Measurements from ENCODE around the gene MICB. TPM values are rescaled to one million over a fixed set of nuclear protein-coding genes. Genes with fewer than 3 reads are reported as not detected.

Gene MICB
- total RNA-seq, 1 donor from 2014 or later: 3.7 TPM

GRCh38 chr6:31532644-31533454, 34.9 kb downstream of the MICB start:
- Histone ChIP-seq H3K36me3 (ENCODE audit: control insufficient read depth, insufficient read depth, low read length) (peaks cover 39% of the 10 kb centered on the region), H3K4me3 (ENCODE audit: low read depth, low read length) (no peak overlapping the region), H3K27me3 (ENCODE audit: control insufficient read depth, insufficient read depth, low read length) (no peaks in the 10 kb centered on the region)
- no peak for TF ChIP-seq CTCF (IDR thresholded peaks at IDR 0.05; ENCODE audit: insufficient read depth, low read length, severe bottlenecking)
- DNase-seq (ENCODE audit: low read depth): no peak
- no peak for FAIRE-seq

- FAIRE-seq: no peak
- peaks cover 39% of the 10 kb centered on the region for H3K36me3 ChIP-seq (ENCODE audit: control insufficient read depth, insufficient read depth, low read length)
- TF ChIP-seq CTCF (IDR thresholded peaks at IDR 0.05; ENCODE audit: insufficient read depth, low read length, severe bottlenecking): no peak
These were observed 35.5 kb downstream of the MICB start for GRCh38 chr6:31533455-31533841.

GRCh38 chr6:31534011-31534410, 36.1 kb downstream of the MICB start:
- FAIRE-seq (no peak), DNase-seq (ENCODE audit: low read depth) (no peak)
- H3K36me3 ChIP-seq (ENCODE audit: control insufficient read depth, insufficient read depth, low read length): peaks cover 42% of the 10 kb centered on the region
- no peaks in the 10 kb centered on the region for H3K27me3 ChIP-seq (ENCODE audit: control insufficient read depth, insufficient read depth, low read length)
- no peak for TF ChIP-seq CTCF (IDR thresholded peaks at IDR 0.05; ENCODE audit: insufficient read depth, low read length, severe bottlenecking)
- H3K4me3 ChIP-seq (ENCODE audit: low read depth, low read length): no peak overlapping the region

More at GRCh38 chr6:31533455-31533841, 35.5 kb downstream of the MICB start:
- H3K27me3 ChIP-seq (ENCODE audit: control insufficient read depth, insufficient read depth, low read length): no peaks in the 10 kb centered on the region
- no peak for DNase-seq (ENCODE audit: low read depth)
- H3K4me3 ChIP-seq (ENCODE audit: low read depth, low read length): no peak overlapping the region

GRCh38 chr6:31534521-31535040, 36.6 kb downstream of the MICB start:
- Histone ChIP-seq H3K36me3 (ENCODE audit: control insufficient read depth, insufficient read depth, low read length) (peaks cover 44% of the 10 kb centered on the region), H3K4me3 (ENCODE audit: low read depth, low read length) (no peak overlapping the region), H3K27me3 (ENCODE audit: control insufficient read depth, insufficient read depth, low read length) (no peaks in the 10 kb centered on the region)
- FAIRE-seq (no peak), DNase-seq (ENCODE audit: low read depth) (no peak)
- TF ChIP-seq CTCF (IDR thresholded peaks at IDR 0.05; ENCODE audit: insufficient read depth, low read length, severe bottlenecking): no peak

- H3K36me3 ChIP-seq (ENCODE audit: control insufficient read depth, insufficient read depth, low read length): peaks cover 45% of the 10 kb centered on the region
- H3K4me3 ChIP-seq (ENCODE audit: low read depth, low read length): no peak overlapping the region
- DNase-seq (ENCODE audit: low read depth) (no peak), FAIRE-seq (no peak)
- no peaks in the 10 kb centered on the region for H3K27me3 ChIP-seq (ENCODE audit: control insufficient read depth, insufficient read depth, low read length)
- TF ChIP-seq CTCF (IDR thresholded peaks at IDR 0.05; ENCODE audit: insufficient read depth, low read length, severe bottlenecking): no peak
These were observed 37.8 kb downstream of the MICB start for GRCh38 chr6:31535538-31536324.

All from bronchial epithelial cell (primary cell).